ENCODE measurements around the gene AIPL1.

The AIPL1 gene

DNA sequence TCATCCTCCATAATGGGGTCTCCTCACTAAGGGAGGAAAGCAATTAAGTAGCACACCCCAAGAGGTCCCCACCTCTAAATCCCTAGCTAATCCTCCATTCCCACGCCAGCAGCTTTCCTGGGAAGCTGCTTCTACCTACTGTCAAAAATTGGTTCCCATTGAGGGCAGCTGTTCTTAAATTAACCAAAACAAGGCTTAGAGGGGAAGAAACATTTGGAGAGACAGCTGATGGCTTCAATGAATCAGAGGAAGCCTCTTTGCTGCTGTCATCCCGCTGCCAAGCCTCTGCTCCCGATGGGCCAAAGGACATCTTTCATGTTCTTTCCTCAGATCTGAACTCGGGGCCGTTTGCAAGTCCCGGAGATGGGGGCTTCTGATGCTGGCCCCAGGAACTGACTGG is 26.6 kb downstream of the AIPL1 start:
- Histone ChIP-seq H3K9me3 (no peaks in the 10 kb centered on the region), H3K36me3 (replicated peaks) (no peaks in the 10 kb centered on the region), H3K4me3 (no peak overlapping the region), H3K27me3 (ENCODE audit: low read depth) (no peaks in the 10 kb centered on the region), H3K4me1 (no peaks in the 10 kb centered on the region)
- in situ Hi-C loops (cut with MboI; ENCODE audit: low sequenced_read_pairs) = no loop called here
- DNase-seq (ENCODE audit: low spot score in 2 of 2) = no peak

DNA sequence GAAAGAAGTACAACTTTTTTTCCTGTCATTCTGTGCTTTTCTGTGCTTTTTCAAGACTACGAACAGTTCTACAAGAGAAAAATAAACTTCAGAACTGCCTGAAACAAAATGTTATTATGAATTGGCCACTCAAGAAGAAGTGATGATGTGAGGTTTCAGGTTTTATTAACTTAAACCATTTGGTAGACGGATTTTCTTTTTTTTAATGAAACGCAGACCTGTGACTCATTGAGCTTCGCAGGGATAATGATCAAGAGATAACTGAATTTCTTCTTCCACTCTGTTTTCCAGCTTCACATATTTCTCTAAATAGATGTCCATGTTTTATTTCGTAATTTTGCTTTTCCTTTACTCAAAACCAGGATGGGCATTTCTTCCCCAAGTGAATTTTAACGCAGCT is 32.7 kb downstream of the AIPL1 start:
- in situ Hi-C loops (cut with MboI; ENCODE audit: low sequenced_read_pairs) = no loop called here
- no peak overlapping the region for H3K4me3 ChIP-seq

DNA sequence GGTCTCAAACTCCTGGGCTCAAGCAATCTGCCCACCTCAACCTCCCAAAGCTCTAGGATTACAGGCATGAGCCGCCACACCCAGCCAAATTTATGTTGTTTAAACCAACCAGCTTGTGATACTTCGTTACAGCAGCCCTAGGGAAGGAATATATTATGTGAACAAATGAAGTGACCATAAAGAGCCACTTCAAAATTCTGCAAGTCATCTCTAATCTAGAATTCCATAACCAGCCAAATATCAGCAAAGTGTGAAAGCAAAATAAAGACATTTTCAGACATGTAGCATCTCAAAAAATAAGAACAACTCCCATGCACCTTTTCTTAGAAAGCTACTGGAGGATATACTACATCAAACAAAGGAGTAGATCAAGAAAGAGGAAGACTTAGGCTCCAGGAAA is 36.0 kb downstream of the AIPL1 start:
- Histone ChIP-seq H3K36me3 (replicated peaks) (no peaks in the 10 kb centered on the region), H3K9me3 (no peaks in the 10 kb centered on the region), H3K27me3 (ENCODE audit: low read depth) (peaks cover 6% of the 10 kb centered on the region; the same call in 1 of the 2 replicates), H3K4me1 (no peaks in the 10 kb centered on the region), H3K4me3 (no peak overlapping the region)
- in situ Hi-C loops (cut with MboI; ENCODE audit: low sequenced_read_pairs) = loop anchor here (10.0 kb wide), 1 partner anchor 64 kb away; no protein-coding TSS in a partner anchor
- no peak for DNase-seq (ENCODE audit: low spot score in 2 of 2)

More for the DNA sequence above, 32.7 kb downstream of the AIPL1 start:
- no peaks in the 10 kb centered on the region for H3K36me3 ChIP-seq (replicated peaks)
- no peak for DNase-seq (ENCODE audit: low spot score in 2 of 2)
- H3K9me3 ChIP-seq = no peaks in the 10 kb centered on the region
- H3K27me3 ChIP-seq (ENCODE audit: low read depth) = peaks cover 4% of the 10 kb centered on the region; the same call in 1 of the 2 replicates
- no peaks in the 10 kb centered on the region for H3K4me1 ChIP-seq

DNA sequence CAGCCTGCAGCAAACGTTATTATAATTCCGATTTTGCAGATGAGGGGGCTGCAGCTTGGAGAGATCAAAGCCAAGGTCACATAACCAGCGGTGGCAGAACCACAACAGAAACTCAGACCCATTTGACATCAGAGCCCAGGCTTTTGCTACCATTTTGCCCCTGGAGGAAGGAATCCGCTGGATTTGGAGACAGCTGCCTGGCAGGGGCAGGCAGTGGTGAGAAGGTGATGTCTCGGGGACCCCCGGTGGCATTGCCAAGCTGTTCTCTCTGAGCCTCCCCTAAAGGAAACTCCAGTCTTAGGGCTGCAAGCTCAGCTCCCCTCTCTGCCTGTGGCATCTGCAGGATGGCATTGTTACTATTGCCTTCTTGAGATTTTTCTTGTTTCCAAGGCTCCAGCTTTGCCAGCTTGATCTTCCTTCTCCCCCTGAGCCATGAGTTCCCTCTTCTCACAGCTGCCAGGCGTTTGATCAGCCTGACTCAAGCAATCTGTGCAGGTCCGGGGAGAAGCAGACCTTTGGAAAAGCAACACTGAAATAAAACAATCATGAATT is 40.8 kb downstream of the AIPL1 start:
- H3K4me3 ChIP-seq = no peak overlapping the region
- H3K27me3 ChIP-seq (ENCODE audit: low read depth) = 0 out of 2 replicates have a peak, but pooled peaks cover 2% of the 10 kb centered on the region
- H3K36me3 ChIP-seq (replicated peaks) = no peaks in the 10 kb centered on the region
- no peaks in the 10 kb centered on the region for H3K4me1 ChIP-seq
- no peak for DNase-seq (ENCODE audit: low spot score in 2 of 2)
- in situ Hi-C loops (cut with MboI; ENCODE audit: low sequenced_read_pairs) = loop anchor here (10.0 kb wide), 1 partner anchor 59 kb away; no protein-coding TSS in a partner anchor
- no peaks in the 10 kb centered on the region for H3K9me3 ChIP-seq

DNA sequence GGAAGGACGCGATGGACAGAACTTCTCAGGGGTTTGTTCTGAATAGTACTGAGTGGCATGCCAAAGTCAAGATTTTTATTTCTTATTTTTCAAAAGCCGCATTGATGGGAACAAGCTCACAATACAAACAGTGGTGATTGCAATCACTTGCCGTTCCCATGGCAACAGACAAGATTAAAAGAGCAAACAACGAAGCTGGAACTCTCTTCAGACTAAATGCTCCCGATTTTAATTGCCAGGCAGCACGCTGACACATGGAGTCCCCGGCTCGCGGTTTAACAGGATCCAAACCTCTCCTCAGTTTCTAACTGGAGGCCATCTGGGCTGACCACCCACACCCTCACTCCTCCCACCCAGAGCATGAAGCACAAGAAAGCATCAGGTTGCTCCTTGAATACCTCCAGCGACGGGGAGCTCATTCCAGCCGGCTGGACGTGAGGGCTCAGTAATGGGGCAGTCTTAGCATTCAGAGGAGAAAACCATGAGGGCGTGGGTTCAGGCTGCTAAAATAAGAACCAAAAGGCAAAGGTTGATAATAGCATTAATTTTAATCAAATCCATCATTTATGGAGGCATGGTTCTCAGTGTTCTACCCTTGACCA is 41.5 kb downstream of the AIPL1 start:
- H3K4me3 ChIP-seq = no peak overlapping the region
- H3K36me3 ChIP-seq (replicated peaks) = no peaks in the 10 kb centered on the region
- in situ Hi-C loops (cut with MboI; ENCODE audit: low sequenced_read_pairs) = loop anchor here (10.0 kb wide), 1 partner anchor 59 kb away; no protein-coding TSS in a partner anchor
- H3K27me3 ChIP-seq (ENCODE audit: low read depth) = 0 out of 2 replicates have a peak, but pooled peaks cover 2% of the 10 kb centered on the region
- H3K9me3 ChIP-seq = no peaks in the 10 kb centered on the region
- no peaks in the 10 kb centered on the region for H3K4me1 ChIP-seq
- DNase-seq (ENCODE audit: low spot score in 2 of 2) = peak; percentile 6 to 17

DNA sequence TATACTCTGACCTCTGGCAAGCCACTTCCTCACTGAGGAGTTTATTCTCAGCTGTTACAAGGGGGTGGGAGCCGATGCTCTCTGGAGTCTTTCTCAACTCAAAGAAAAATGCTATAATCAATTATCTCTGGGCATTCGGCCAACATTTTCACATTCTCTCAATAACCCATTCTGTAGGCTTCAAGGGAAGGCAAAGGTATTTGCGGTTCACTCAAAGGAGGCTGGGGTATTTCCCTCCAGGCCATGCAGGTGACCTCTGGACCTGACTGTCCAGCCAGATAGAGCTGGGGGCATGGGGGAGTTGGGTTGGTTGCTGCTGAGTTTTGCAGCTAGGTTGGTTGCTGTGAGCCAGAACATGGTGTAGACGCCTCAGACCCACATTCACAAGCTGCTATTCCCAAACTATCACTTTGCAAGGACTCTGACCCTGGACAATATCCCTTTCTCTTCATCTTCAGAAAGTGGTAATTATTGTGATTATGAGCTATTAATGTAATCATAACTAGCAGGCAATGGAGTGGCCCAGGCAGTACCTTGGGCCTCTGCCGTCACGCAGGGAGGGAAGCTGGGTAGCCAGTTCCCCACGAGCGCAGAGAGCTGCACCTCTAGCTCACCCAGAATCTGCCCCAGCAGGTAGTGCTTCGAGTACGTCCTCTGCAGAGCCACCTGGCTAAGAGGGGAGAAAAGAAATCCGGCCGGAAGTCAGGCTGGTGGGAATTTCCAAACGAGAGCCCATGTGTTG is 42.1 kb downstream of the AIPL1 start:
- Histone ChIP-seq H3K4me3 (no peak overlapping the region), H3K36me3 (replicated peaks) (no peaks in the 10 kb centered on the region), H3K4me1 (no peaks in the 10 kb centered on the region), H3K9me3 (no peaks in the 10 kb centered on the region), H3K27me3 (ENCODE audit: low read depth) (0 out of 2 replicates have a peak, but pooled peaks cover 2% of the 10 kb centered on the region)
- in situ Hi-C loops (cut with MboI; ENCODE audit: low sequenced_read_pairs) = loop anchor here (10.0 kb wide), 1 partner anchor 58 kb away; no protein-coding TSS in a partner anchor
- DNase-seq (ENCODE audit: low spot score in 2 of 2) = peak; percentile 8 to 19

DNA sequence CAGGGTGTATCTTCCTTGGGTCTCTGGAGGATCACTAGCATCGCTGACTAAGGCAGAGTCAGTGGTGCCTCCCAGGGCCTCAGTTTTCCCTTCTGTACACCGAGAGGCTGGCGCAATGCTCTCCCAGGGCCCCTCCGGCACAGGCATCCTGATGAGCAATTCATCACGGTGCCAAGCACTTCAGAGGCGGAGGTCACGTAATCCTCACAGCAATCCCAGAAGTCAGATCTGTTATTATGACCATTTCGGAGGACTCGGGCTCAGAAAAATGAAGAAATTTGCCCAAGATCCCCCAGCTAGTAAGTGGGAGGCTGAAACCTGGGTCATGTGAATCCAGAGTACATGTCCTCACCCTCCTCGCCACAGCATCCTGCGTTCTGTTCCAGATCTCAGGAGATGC is 46.5 kb downstream of the AIPL1 start:
- no peaks in the 10 kb centered on the region for H3K27me3 ChIP-seq (ENCODE audit: low read depth)
- H3K4me1 ChIP-seq = no peaks in the 10 kb centered on the region
- no peak for DNase-seq (ENCODE audit: low spot score in 2 of 2)
- H3K4me3 ChIP-seq = no peak overlapping the region
- no peaks in the 10 kb centered on the region for H3K36me3 ChIP-seq (replicated peaks)
- H3K9me3 ChIP-seq = no peaks in the 10 kb centered on the region
- in situ Hi-C loops (cut with MboI; ENCODE audit: low sequenced_read_pairs) = no loop called here

DNA sequence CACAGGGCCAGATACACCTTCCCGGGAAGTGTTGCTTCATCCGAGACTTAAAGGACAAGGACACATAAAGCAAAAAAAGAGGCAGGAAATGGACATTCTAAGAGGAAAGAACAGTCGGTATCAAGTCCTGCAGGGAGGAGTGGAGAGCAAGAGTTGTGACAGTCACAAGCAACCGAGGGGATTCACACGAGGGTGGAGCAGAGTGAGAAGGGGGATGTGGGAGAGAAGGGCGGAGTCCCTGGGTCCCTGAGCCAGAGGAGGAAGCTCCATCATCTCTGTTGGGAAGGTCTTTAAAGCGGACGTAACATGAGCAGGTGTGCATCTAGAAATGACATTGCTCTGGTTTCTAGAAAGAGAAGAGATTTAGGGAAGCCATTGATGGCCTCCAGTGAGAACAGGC is 47.1 kb downstream of the AIPL1 start:
- no peak for DNase-seq (ENCODE audit: low spot score in 2 of 2)
- H3K9me3 ChIP-seq = no peaks in the 10 kb centered on the region
- H3K27me3 ChIP-seq (ENCODE audit: low read depth) = no peaks in the 10 kb centered on the region

DNA sequence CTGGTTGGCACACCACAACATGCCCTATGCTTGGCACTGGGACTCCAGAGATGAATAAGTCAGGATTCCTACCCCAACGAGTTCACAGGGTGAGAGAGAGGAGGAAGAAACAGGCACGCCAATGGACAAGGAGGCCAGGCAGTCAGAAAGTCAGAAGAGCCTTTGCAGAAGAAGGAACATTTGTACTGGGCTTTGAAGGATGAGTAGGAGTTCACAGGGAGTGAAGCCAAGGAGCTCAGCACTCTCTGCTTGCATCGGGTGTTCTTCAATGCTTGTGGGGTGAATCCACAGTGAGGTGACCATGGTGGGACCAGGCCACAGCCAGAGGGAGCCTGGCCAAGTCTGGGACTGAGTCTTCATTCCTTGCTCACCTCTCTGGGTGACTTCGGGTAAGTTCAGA is 47.5 kb downstream of the AIPL1 start:
- in situ Hi-C loops (cut with MboI; ENCODE audit: low sequenced_read_pairs) = no loop called here
- DNase-seq (ENCODE audit: low spot score in 2 of 2) = no peak
- no peaks in the 10 kb centered on the region for H3K9me3 ChIP-seq
- H3K4me1 ChIP-seq = no peaks in the 10 kb centered on the region
- no peaks in the 10 kb centered on the region for H3K27me3 ChIP-seq (ENCODE audit: low read depth)
- no peak overlapping the region for H3K4me3 ChIP-seq
- H3K36me3 ChIP-seq (replicated peaks) = no peaks in the 10 kb centered on the region

More for the DNA sequence above, 47.1 kb downstream of the AIPL1 start:
- no peak overlapping the region for H3K4me3 ChIP-seq
- in situ Hi-C loops (cut with MboI; ENCODE audit: low sequenced_read_pairs) = no loop called here
- no peaks in the 10 kb centered on the region for H3K4me1 ChIP-seq
- no peaks in the 10 kb centered on the region for H3K36me3 ChIP-seq (replicated peaks)

DNA sequence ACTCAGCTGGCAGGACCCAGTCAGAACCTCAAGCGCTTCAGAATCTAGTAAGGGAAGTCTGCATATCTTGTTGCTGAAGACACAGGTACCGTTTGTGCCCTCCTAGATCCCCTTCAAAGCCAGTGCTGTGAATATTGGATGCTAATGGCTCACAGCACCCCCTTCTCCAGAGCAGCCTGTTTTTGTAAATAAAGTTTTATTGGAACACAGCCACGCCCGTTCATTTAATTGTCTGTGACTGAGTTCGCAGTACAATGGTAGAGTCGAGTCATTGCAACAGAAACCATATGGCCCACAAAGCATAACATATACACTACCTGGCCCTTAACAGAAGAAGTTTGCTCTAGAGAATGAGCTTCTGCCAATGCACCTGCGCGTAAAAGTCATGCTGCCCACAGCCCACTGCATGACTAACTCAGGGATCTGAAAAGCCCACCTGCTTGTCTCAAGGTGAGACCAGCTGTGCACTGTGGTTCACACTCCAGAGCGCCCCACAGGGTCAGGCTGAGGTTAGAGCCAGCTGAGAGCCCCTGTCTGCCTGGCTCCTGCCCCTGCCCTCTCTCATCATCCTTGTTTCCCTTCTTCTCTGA is 48.8 kb downstream of the AIPL1 start:
- H3K36me3 ChIP-seq (replicated peaks) = no peaks in the 10 kb centered on the region
- H3K4me1 ChIP-seq = no peaks in the 10 kb centered on the region
- H3K27me3 ChIP-seq (ENCODE audit: low read depth) = no peaks in the 10 kb centered on the region
- no peaks in the 10 kb centered on the region for H3K9me3 ChIP-seq
- in situ Hi-C loops (cut with MboI; ENCODE audit: low sequenced_read_pairs) = no loop called here
- no peak overlapping the region for H3K4me3 ChIP-seq
- DNase-seq (ENCODE audit: low spot score in 2 of 2) = no peak

DNA sequence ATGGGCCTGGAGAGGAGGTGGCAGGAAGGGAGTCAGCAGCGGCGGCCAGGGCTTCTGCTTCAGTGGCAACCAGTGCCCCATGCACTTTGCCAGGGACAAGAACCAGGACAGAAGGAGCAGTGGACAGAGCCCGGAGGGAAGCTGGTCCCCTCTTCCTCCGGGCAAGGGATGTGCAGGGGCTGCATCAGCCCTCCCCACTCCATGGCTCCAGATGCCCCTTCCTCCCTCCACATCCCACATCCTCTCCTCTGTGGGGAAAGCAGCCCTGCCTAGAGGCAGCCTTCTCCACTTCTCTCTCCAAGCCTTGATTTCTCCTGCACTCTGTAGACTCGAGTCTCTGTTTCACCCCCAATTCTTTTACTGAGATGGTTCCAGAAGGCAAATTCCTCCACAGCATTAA is 50.4 kb downstream of the AIPL1 start:
- Histone ChIP-seq H3K9me3 (no peaks in the 10 kb centered on the region), H3K27me3 (ENCODE audit: low read depth) (no peaks in the 10 kb centered on the region), H3K36me3 (replicated peaks) (no peaks in the 10 kb centered on the region), H3K4me1 (no peaks in the 10 kb centered on the region), H3K4me3 (no peak overlapping the region)
- no peak for DNase-seq (ENCODE audit: low spot score in 2 of 2)
- in situ Hi-C loops (cut with MboI; ENCODE audit: low sequenced_read_pairs) = no loop called here

DNA sequence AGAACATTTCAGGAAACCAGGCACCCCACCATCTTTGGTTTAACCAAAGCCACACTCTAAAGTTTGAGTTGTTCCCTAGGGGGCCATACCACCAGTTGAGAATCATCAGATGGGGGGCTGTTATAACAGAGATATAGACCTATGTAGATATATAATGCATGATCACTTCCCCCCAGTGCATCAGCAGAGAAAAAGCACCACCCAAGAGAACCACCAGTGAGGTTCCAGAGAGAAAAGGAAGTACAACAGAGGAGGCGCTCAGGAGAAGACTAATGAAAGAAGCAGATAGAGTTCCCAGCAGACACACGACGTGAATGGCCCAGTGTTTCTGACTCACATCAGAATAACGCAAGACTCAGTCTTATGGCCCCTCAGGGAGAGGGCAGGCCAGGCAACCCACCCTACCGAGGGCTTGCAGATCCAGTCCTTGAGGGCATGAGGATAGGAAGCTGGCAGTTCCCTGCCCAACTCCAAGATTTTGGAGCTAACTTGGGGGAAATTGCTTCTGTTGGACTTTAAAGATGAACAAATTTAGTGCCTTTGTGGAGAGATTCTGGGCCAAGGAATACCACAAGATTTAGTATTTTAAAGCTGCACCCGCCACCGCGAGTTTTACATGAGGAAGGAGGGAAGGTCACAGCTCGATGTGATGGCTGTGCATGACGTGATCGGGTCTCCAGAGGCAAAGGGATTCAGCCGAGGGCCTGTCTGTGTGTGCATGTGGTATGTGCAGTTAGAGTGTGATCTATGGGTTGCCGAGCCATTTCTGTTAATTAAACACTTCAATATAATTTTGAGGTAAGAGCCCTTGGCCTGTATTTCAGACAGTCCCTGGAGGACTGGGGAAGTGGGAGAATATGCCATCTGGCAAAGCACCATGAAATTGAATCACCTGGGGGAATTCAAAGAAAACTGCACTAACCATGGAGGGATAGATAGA is 53.1 kb downstream of the AIPL1 start:
- no peak overlapping the region for H3K4me3 ChIP-seq
- no peaks in the 10 kb centered on the region for H3K4me1 ChIP-seq
- in situ Hi-C loops (cut with MboI; ENCODE audit: low sequenced_read_pairs) = no loop called here
- no peak for DNase-seq (ENCODE audit: low spot score in 2 of 2)
- peaks cover 3% of the 10 kb centered on the region; the same call in 1 of the 2 replicates for H3K27me3 ChIP-seq (ENCODE audit: low read depth)
- H3K36me3 ChIP-seq (replicated peaks) = no peaks in the 10 kb centered on the region
- no peaks in the 10 kb centered on the region for H3K9me3 ChIP-seq

DNA sequence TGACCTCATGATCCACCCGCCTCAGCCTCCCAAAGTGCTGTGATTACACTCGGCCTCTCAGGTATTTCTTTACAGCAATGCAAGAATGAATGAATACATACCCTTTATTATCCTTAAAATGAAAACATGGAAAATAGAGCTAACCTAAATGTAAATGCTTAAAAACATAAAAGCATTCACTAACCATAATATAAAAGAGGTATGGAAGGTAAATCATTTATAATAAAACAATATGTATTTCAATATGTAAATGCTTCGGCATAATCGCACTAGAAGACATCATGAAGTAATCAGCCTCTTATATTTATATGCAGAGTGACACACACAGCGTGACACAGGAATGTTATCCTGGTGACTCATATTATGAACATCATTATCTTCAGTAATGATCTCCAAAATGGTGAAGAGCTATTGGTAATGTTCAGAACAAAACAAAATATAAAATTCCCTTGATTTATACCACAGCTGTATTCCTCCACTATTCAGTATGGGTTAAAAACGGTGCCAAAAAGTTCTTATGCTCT is 53.9 kb downstream of the AIPL1 start:
- in situ Hi-C loops (cut with MboI; ENCODE audit: low sequenced_read_pairs) = no loop called here
- DNase-seq (ENCODE audit: low spot score in 2 of 2) = no peak
- Histone ChIP-seq H3K9me3 (no peaks in the 10 kb centered on the region), H3K36me3 (replicated peaks) (no peaks in the 10 kb centered on the region), H3K4me3 (no peak overlapping the region), H3K27me3 (ENCODE audit: low read depth) (peaks cover 3% of the 10 kb centered on the region; the same call in 1 of the 2 replicates), H3K4me1 (no peaks in the 10 kb centered on the region)

Measured in HAP-1 (cell line).